ENCODE data around the gene HSD11B2.

HSD11B2 gene

DNA sequence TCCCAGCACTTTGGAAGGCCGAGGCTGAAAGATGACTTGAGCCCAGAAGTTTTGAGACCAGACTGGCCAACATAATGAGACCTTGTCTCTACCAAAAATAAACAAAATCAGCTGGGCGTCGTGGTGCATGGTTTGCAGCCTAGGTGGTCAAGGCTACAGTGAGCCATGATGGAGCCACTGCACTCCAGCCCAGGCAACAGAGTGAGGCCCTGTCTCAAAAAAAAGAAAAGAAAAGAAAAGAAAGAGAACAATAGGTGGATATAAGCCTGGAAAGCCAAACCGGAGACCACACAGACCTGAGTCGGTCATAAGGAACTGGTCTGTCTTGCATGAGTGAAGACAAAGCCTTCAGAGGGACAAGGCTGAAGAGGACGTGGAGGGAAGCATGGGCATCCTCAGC is 35.7 kb downstream of the HSD11B2 start:
- TF ChIP-seq SIN3A (IDR thresholded peaks at IDR 0.05; ENCODE audit: borderline replicate concordance, insufficient read depth, low read length) (no peak), FOXP2 (optimal IDR thresholded peaks at IDR 0.05; ENCODE audit: borderline replicate concordance, extremely low read depth, extremely low read length, insufficient read depth) (no peak), TAF1 (IDR thresholded peaks at IDR 0.05; ENCODE audit: borderline replicate concordance, insufficient read depth, low read length) (no peak), POLR2AphosphoS5 (IDR thresholded peaks at IDR 0.05; ENCODE audit: low read depth, low read length) (no peak), REST (IDR thresholded peaks at IDR 0.05; ENCODE audit: insufficient read depth in 1 of 2, low read depth in 2 of 2, low read length in 2 of 2) (no peak)

DNA sequence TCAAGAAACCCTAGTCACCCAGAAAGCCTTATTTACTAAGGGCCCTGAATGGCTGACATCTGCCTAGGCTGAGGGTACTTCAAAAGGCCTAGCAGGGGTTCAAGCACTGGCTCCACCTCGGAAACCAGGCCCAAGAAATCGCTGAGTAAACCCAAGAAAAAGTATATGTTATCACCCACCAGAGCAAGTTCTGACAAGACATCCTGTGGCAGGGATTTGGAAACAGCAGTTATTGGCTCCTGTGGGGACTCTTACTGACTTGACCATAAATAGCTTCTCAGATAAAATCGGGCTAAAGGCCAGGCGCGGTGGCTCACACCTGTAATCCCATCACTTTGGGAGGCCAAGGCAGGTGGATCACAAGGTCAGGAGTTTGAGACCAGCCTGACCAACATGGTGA is 37.8 kb downstream of the HSD11B2 start:
- TF ChIP-seq TAF1 (IDR thresholded peaks at IDR 0.05; ENCODE audit: borderline replicate concordance, insufficient read depth, low read length) (no peak), REST (IDR thresholded peaks at IDR 0.05; ENCODE audit: insufficient read depth in 1 of 2, low read depth in 2 of 2, low read length in 2 of 2) (no peak), SIN3A (IDR thresholded peaks at IDR 0.05; ENCODE audit: borderline replicate concordance, insufficient read depth, low read length) (no peak), POLR2AphosphoS5 (IDR thresholded peaks at IDR 0.05; ENCODE audit: low read depth, low read length) (no peak), FOXP2 (optimal IDR thresholded peaks at IDR 0.05; ENCODE audit: borderline replicate concordance, extremely low read depth, extremely low read length, insufficient read depth) (no peak)

DNA sequence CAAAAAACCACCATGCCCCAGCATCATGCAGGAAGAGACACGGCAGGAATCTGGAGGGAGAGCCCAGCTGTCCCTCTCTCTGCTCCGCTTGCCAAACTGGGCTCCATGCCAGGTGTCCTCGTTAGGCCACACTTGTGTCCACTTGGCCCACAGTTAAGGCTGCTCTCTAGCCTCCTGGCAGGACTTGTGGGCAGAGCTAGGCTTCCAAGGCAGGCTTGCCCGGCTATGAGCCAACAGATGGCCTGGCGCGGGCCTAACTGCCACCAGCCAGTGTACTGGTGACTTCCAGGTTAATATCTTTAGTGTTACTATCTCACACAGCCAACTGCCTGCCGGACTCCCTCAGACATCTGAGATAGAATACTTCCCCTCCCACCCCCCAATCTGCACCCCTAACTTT is 39.4 kb downstream of the HSD11B2 start:
- TF ChIP-seq TAF1 (IDR thresholded peaks at IDR 0.05; ENCODE audit: borderline replicate concordance, insufficient read depth, low read length) = no peak
- no peak for TF ChIP-seq POLR2AphosphoS5 (IDR thresholded peaks at IDR 0.05; ENCODE audit: low read depth, low read length)
- no peak for TF ChIP-seq FOXP2 (optimal IDR thresholded peaks at IDR 0.05; ENCODE audit: borderline replicate concordance, extremely low read depth, extremely low read length, insufficient read depth)
- TF ChIP-seq SIN3A (IDR thresholded peaks at IDR 0.05; ENCODE audit: borderline replicate concordance, insufficient read depth, low read length) = no peak
- TF ChIP-seq REST (IDR thresholded peaks at IDR 0.05; ENCODE audit: insufficient read depth in 1 of 2, low read depth in 2 of 2, low read length in 2 of 2) = no peak

DNA sequence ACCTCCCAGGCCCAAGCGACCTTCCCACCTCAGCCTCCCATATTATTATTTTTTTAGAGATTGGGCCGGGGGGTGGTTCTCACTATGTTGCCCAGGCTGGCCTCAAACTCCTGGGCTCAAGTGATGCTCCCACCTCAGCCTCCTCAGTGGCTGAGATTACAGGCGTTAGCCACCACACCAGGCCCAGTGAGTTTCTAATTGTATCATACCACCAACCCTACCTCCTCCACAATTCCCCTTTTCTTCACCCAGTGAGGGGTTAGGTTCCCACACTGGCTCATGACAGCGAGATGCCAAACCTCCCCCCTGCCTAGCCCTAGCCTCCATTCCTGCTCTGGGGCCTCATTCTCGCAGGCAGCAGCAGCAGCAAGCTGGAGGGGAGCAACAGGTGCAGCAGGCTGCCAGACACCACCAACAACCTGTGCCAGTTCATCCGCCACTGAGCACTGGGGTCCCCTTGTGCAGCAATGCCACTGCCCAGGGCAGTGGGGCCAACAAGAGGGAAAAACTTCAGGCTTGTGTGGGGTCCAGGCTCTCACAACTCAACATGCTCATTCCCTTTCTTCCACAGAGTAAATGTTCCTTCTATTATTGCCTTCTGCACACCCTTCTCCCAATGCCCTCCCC is 41.0 kb downstream of the HSD11B2 start:
- TF ChIP-seq SIN3A (IDR thresholded peaks at IDR 0.05; ENCODE audit: borderline replicate concordance, insufficient read depth, low read length) (no peak), POLR2AphosphoS5 (IDR thresholded peaks at IDR 0.05; ENCODE audit: low read depth, low read length) (no peak), TAF1 (IDR thresholded peaks at IDR 0.05; ENCODE audit: borderline replicate concordance, insufficient read depth, low read length) (no peak)

DNA sequence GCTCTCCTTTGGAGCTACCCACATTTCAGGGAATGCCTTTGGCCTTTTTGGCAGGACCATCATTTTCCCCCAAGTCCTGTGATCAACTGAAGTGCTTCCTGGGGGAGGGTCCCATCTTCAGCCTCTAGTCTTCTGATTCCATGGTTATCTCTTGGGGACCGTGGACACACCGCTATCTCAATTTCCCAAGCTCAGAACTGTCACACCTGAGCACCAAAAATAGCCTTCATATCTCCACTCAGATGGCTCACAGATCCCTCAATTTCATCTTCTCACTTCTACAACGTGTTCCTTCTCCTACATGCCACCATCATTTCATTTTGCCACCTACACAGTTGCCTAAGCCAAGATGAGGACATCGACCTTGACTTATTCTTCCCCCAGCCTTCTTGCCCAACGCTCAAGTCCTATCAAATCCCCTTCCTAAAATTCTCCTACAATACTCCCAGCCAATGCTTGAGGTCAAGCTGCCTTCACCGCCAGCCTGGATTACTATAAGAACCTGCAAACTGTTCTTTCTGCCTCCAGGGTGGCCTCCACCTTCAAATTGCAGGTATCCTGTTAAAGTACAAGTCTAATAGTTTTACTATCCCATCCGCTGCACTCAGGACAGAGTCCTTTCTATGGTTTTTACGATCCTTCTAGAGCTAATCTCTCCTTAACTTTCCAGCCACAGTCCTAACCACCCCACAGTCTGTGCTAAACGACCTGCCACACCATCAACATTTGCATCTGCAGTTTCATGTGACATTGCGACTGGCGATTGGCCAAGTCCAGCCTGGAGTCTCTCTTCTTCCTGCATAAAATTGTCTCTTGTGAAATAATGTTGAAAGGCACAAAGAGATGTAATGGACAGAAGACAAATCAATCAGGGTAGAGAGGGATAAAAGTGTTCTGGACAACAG is 43.9 kb downstream of the HSD11B2 start:
- no peak for TF ChIP-seq REST (IDR thresholded peaks at IDR 0.05; ENCODE audit: insufficient read depth in 1 of 2, low read depth in 2 of 2, low read length in 2 of 2)
- TF ChIP-seq SIN3A (IDR thresholded peaks at IDR 0.05; ENCODE audit: borderline replicate concordance, insufficient read depth, low read length) = no peak
- no peak for TF ChIP-seq FOXP2 (optimal IDR thresholded peaks at IDR 0.05; ENCODE audit: borderline replicate concordance, extremely low read depth, extremely low read length, insufficient read depth)
- TF ChIP-seq POLR2AphosphoS5 (IDR thresholded peaks at IDR 0.05; ENCODE audit: low read depth, low read length) = no peak
- TF ChIP-seq TAF1 (IDR thresholded peaks at IDR 0.05; ENCODE audit: borderline replicate concordance, insufficient read depth, low read length) = no peak

Measured in PFSK-1 (cell line).